Fibroblast of upper back skin (primary cell): ENCODE measurements around the gene CD300LB.
"Not testable (repeated sequence)": the region's sequence is repeated elsewhere in the genome, so short reads cannot be mapped to it uniquely, and the experiment has no call there.

Experiments
- DNase-seq: peaks from one replicate; pipeline ENCODE4 v3.0.0-alpha.2; 2013

Gene CD300LB

DNA sequence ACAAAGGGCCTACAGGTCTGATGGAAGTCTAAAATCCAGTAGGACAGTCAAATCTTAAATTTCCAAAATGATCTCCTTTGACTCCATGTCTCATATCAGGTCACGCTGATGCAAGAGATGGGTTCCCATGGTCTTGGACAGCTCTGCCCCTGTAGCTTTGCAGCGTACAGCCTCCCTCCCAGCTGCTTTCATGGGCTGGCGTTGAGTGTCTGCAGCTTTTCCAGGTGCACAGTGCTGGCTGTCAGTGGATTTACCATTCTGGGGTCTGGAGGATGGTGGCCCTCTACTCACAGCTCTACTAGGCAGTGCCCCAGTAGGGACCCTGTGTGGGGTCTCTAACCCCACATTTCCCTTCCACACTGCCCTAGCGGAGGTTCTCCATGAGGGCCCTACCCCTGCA is 43.0 kb downstream of the CD300LB start:
- not testable (repeated sequence) for DNase-seq

DNA sequence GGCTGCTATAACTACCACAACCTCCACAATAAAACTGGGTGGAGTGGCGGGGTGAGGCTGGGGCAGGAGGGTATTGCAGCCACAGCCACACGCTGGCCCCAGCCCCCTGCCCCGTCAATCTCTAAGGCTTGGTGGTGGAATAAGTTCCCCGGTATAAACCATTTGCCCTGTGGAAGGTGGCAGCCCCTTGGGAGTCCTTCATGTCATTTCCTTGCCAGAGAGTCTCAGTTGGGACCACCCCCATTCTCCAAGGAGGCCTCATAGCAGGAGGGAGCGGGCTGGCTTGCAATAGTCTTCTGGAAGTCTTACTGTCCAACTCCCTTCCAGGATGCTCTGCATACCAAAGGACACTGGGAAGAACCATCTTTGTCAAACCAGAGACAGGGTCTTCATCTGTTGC is 45.4 kb downstream of the CD300LB start:
- DNase-seq = no peak

DNA sequence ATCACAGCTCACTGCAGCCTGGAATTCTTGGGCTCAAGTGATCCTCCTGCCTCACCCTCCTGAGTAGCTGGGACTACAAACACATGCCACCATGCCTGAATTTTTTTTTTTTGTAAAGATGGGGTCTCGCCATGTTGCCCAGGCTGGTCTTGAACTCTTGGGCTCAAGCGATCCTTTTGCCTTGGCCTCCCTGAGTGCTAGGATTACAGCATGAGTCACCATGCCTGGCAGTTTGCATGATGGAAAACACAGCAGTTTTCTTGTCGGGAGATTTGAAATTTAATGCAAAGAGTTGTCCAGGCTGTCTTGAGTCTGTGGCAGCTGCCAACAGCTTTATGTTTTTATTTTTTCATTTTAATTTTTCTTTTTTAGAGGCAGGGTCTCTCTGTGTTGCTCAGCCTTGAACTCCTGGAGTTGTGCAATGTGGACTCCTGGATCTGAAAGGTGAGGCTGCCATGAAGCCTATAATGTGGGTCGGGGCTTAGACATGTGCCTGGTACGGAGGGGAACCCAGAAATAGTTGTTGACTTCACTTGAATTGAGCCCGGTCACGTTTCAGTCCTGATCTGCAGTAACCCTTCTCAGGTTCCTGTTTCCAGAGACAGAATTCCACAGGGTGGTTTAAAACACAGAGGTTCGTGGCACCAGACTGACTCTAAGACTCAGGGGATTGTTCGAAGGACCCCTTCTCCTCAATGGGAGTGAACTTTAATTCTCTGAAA is 46.1 kb downstream of the CD300LB start:
- no peak for DNase-seq

DNA sequence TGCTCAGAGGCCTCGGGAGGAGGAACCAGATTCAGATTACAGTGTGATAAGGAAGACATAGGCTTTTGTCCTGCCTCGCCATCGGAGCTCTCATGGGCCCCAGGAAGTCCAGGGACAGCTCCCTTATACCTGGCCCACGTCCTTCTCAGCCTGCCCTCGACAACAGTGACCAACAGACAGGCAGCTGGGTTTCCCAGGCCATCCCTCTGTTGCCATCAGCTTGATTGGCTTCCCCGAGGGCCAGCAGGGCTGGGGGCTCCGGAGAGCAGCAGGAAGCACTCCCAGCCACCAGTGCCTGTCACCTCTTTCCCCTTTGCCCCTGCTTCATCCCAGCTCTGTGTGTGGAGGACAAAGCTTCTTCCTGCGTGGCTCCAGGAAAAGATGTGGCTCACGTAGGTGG is 47.2 kb downstream of the CD300LB start:
- no peak for DNase-seq

DNA sequence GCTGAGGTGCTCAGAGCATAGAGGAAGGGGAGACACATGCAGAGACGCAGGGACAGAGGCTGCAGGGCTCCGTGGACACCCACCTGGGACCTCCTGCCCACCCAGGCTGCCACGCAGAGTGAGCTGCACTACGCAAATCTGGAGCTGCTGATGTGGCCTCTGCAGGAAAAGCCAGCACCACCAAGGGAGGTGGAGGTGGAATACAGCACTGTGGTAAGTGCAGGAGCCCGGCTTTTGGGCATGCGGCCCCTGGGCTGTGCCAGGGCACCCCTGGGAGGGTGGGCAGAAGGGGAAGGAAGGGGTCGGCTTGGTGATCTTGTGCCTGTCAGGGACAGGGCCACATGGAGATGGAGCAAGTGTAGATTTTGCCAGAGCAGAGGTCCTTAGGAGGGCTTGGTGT is 49.7 kb downstream of the CD300LB start:
- DNase-seq = no peak

DNA sequence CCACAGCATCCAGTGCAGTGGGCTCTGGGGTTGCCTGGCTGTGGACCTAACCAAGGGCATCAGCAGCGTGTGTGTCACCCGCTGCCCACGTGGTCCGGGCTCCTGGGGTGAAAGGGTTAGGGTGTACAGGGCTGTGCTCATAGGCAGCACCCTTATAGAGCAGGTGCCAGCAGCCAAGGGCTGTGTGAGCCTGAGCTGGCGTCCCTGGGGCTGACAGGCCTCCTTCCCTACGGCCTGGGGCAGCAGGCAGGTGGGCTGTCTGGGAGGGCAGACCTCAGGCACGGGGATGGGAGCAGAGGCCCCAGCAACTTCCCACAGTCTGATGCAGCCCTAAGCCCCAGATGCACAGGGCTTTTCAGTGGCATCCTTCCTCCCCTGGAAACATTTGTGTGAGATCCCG is 51.0 kb downstream of the CD300LB start:
- no peak for DNase-seq

DNA sequence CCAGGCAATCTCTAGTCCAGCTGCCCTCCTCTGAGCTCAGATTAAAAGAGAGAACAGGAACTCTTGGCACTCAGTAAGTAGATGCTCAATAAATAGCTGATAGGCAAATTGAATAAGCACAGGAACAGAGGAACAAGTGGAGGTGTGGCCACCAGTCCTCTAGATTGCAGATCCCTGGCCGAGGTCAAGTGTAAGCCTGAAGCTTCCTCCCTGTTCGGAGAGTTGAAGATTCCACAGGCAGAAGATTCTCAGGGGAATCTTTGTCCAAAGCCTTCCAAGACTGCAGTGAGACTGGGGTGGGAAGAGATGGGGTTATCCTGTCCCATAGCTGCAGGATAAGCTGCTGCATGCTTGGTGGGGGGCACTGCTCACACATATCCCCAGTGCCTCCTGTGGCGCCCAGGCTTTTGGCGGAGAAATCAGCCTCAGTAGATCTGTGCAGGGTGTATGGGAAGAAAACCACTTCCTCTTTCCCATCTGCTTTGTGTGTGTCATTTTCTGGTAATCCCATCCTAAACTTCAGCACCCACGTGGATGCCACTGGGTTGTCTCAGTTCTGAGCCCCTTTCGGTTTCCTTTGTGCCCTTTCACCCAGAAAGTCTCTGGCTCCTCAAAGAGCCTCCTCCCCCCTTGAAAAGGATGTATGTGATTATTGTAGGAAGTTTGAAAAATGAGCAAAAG is 52.7 kb downstream of the CD300LB start:
- no peak for DNase-seq

DNA sequence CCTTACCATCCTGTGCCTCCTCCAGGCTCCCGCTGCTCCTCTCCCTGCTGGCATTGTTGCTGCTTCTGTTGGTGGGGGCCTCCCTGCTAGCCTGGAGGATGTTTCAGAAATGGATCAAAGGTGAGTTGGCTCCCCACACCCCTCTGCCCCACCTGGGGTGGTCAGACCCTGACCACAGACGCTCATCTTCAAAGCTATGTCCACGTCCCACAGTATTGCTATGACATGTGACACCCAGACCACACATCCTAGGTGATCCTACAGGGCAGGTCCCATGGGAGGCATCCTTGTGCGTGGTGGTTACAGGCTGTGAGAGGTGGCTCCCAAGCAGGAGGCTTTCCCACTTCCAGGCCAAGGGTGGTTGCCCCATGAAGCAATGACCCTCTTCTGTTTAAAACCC is 53.9 kb downstream of the CD300LB start:
- no peak for DNase-seq

DNA sequence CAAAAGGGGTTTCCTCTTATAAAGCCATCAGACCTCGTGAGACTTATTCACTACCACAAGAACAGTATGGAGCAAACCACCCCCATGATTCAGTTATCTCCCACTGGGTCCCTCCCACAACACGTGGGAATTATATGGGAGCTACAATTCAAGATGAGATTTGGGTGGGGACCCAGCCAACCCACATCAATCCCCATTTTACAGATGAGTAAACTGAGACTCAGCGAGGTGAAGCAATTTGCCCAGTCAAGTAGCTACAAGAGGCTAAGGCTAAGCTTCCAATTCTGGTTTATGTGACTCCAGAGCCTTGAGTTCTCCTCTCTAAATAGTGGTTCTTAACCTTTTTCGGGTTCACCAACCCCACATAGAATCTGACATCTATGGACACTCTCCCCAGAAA is 56.1 kb downstream of the CD300LB start:
- no peak for DNase-seq

DNA sequence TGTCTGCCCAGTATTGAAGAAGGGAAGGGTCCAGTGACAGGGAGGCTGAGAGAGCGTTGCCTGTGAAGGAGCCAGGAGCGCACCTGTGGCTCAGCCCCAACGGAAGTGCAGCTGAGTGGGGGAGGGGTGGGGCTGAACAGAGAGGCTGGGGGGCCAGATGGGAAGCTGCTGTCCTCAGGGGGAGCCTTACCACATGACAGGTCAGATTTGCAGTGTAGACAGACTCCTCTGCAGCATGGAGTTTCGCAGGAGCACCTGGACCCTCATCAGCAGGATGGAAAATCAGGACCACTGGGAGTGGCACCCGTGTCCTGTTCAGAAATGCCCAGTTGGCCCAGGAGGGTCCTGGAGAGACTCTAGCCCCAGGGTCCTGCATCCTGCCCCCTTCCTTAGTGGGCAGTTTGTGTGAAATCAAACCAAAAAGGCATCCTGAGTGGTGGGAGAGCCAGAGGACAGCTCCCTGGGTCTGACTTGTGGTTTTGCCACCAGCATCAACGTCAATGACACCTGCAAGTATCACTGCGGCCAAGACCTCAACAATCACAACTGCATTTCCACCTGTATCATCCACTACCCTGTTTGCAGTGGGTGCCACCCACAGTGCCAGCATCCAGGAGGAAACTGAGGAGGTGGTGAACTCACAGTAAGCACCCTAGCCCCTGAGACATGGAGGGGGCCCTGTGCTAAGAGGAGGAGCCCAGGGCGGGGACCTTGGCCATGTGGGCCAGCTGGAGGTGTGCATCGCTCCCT is 57.1 kb downstream of the CD300LB start:
- no peak for DNase-seq

DNA sequence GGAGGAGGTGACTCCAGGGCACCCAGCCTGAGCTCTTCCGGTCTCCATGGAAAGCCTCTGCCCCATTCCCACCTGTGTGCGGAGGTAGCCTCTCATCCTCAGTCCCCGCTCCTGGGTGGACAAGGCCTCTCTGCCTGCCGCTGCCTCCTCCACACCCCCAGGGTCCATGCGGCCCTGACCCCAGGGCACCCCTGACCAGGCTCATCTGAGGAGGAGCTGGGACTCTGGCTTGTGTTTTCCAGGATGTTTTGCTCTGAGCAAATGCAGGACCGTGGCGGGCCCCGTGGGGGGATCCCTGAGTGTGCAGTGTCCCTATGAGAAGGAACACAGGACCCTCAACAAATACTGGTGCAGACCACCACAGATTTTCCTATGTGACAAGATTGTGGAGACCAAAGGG is 58.0 kb downstream of the CD300LB start:
- DNase-seq = no peak

DNA sequence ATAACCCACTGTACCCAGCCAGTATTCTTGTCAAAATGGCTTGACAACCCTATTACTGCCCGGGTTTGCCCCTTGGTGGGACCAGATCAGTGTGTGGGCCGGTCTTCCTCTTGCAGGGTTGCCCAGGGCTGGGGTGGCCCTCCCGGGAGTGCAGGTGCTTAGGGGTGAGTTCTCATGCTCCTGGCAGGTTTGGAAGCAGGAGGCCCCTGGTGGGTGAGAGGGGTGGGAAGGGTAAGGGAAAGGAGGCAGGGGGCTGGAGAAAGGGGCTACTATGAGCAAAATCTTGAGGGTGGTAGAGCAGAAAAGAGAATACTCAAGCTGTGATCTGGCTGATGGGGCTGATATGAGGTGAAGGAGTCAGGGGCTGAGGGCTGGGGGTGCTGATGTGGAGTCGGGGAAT is 58.4 kb downstream of the CD300LB start:
- DNase-seq = no peak

DNA sequence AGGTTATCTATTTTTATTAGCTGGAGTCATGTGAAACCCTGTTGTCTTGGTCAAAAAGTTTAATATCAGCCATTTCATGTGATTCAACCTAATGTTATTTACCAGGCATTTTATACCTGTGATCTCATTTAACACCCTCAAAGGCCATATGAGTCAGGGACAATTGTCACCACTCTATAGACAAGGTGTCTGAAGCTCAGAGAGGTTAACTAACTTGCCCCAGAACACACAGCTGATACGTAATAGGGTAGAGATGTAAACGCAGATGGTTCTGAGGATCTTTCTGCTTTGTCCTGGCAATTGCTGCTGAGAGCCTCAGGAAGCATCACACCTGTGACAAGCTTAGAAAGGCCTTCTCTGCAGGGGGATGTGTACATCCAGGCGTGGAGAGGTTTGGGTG is 59.9 kb downstream of the CD300LB start:
- no peak for DNase-seq
